GM12864 (cell line): Measurements from ENCODE around the gene ZNF629.

Experiments
- DNase-seq: peaks from one replicate; pipeline ENCODE4 v3.0.0-alpha.2; 2011; ENCODE audit warnings: low read depth
- H3K4me3 ChIP-seq: 2 replicates; pipeline ENCODE4 v1.5.1; 2011; ENCODE audit warnings: mild to moderate bottlenecking, low read depth, low read length, control low read depth
- TF ChIP-seq, protein P1 (sequence below): IDR thresholded peaks from 2 replicates; pipeline ENCODE4 v1.5.1; 2011; ENCODE audit warnings: low read depth, mild to moderate bottlenecking, moderate library complexity, low read length, control low read depth, inconsistent platforms; ENCODE audit errors: missing control alignments

The ZNF629 gene

DNA sequence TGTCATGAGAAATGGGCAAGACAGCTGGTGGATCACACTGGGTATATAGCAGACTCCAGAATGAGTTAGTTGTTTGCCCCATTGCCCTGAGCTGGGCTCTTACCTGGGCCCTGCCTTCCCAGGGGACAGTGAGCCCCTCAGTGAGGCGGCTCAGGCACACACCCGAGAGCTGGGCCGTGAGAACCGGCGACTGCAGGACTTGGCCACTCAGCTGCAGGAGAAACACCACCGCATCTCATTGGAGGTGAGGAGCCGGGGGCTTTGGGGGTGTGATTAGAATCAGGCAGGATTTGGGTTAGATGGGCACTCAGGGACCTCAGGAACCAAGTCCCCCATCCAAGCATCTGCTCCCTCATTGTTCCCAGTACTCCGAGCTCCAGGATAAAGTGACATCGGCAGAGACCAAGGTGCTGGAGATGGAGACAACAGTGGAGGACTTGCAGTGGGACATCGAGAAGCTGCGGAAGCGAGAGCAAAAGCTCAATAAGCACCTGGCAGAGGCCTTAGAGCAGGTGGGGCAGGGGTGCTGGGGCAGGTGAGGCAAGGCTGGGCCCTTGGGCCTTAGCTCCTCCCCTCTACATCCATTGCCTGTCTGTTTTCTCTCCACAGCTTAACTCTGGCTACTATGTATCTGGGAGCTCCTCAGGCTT lies 22.1 kb downstream of the ZNF629 start:
- no peak overlapping the region for H3K4me3 ChIP-seq
- DNase-seq: no peak
- TF ChIP-seq, protein P1, sequence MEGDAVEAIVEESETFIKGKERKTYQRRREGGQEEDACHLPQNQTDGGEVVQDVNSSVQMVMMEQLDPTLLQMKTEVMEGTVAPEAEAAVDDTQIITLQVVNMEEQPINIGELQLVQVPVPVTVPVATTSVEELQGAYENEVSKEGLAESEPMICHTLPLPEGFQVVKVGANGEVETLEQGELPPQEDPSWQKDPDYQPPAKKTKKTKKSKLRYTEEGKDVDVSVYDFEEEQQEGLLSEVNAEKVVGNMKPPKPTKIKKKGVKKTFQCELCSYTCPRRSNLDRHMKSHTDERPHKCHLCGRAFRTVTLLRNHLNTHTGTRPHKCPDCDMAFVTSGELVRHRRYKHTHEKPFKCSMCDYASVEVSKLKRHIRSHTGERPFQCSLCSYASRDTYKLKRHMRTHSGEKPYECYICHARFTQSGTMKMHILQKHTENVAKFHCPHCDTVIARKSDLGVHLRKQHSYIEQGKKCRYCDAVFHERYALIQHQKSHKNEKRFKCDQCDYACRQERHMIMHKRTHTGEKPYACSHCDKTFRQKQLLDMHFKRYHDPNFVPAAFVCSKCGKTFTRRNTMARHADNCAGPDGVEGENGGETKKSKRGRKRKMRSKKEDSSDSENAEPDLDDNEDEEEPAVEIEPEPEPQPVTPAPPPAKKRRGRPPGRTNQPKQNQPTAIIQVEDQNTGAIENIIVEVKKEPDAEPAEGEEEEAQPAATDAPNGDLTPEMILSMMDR: no peak

- no peak for DNase-seq
- TF ChIP-seq, protein P1: no peak
- no peak overlapping the region for H3K4me3 ChIP-seq
These were observed 22.9 kb downstream of the ZNF629 start for GRCh38 chr16:30764086-30764485.

DNA sequence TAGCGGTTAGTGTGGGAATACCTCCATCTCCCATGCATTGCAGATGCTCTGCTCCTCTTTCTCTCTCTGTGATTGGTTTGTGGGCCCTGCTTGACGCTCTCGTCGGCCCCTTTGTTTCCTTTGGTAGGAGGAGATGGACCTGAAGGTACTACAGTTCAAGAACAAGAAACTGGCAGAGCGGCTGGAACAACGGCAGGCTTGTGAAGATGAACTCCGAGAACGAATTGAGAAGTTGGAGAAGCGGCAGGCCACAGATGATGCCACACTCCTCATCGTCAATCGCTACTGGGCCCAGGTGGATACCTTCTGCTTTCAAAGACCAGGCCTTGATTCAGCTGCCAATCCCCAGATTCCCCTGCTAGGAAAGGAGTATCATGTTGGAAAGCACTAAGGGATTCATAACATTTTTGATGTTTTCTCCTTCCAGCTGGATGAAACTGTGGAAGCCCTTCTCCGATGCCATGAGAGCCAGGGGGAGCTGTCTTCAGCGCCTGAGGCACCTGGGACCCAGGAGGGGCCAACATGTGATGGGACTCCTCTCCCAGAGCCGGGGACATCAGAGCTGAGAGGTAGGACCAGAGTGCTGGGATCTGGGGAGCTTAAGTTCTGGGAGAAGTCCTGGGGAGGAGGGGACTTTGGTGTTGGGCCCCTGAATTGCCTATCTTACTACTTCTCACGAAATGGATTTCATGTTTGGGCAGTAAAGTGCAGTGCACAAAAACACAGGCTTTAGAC lies 23.8 kb downstream of the ZNF629 start:
- peak overlapping the region; percentile 79 for H3K4me3 ChIP-seq
- DNase-seq: no peak
- TF ChIP-seq, protein P1: no peak

GRCh38 chr16:30761928-30762902 lies 24.8 kb downstream of the ZNF629 start, which contains the start of the genes CFAP119 and RNF40:
Gene CFAP119, minus strand, starts transcription at chr16:30762062. Its CDS starts 314 bp downstream, at chr16:30761748.
Gene RNF40, plus strand, starts transcription at chr16:30762322. Its CDS starts 224 bp downstream, at chr16:30762546.
- TF ChIP-seq, protein P1: no peak
- peak; percentile 92 for DNase-seq
- H3K4me3 ChIP-seq: peak within 1 kb of the TSS; percentile 79

GRCh38 chr16:30761427-30761927 lies 25.5 kb downstream of the ZNF629 start:
- H3K4me3 ChIP-seq: peak overlapping the region; percentile 79
- TF ChIP-seq, protein P1: no peak
- DNase-seq: no peak
